Uterus (tissue), 2 donors: ENCODE measurements around the gene MITF.

Experiments used
- CTCF ChIP-seq, 4 experiments: fragments of 200-600 bp in 2 of 4; fragments of 450-650 bp in 2 of 4; sonication (generic) in 2 of 4; IDR thresholded peaks; one replicate each; pipeline ENCODE4 v1.5.1; 2016 to 2019; ENCODE audit warnings: antibody characterized with exemption in 4 of 4, mild to moderate bottlenecking in 2 of 4, moderate library complexity in 1 of 4
- POLR2A ChIP-seq, 2 donors: fragments of 450-650 bp; IDR thresholded peaks; one replicate each; pipeline ENCODE4 v1.6.1; 2016; ENCODE audit warnings: antibody characterized with exemption in 2 of 2, mild to moderate bottlenecking in 1 of 2, moderate library complexity in 1 of 2

- TF ChIP-seq CTCF (IDR thresholded peaks at IDR 0.05) = no peak
- TF ChIP-seq POLR2A (IDR thresholded peaks at IDR 0.05) = no peak
These were observed 161.1 kb downstream of the MITF start for GRCh38 chr3:69900331-69900730.
